OCI-LY1 (cell line): ENCODE results near the gene DHPS.

Experiments
- EZH2 ChIP-seq: fragments of 200-600 bp; sonication (generic), shearing (Covaris generic); IDR thresholded peaks from 2 replicates; pipeline ENCODE4 v1.8.0; 2017; ENCODE audit warnings: borderline replicate concordance, mixed run types, mild to moderate bottlenecking, antibody characterized with exemption, low read length, moderate library complexity, mixed read lengths
- TF ChIP-seq, protein P1 (sequence below): fragments of 200-600 bp; sonication (generic), shearing (Covaris generic); IDR thresholded peaks from 2 replicates; pipeline ENCODE4 v1.5.1; 2017; ENCODE audit warnings: mild to moderate bottlenecking, antibody characterized with exemption, low read length, moderate library complexity, mixed read lengths

DNA sequence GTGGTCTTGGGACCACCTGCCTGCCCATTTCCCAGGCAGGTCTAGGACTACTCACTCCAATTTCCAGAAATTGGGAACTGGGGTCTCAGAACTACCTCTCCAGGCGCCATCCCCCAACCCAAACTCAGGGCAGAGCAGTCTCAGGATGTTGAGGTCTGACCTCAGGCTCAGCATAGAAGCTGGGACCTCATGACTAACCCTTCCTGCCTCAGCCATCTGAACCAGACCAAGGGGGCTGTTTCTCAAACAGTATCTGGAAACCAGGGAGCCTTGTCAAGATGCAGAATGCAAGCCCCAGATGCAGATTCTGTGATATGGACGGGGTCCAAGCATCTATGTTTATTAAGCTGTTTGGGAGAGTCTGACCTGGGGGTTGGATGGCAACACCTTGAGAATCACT is 13.4 kb upstream of the DHPS start:
- TF ChIP-seq, protein P1, sequence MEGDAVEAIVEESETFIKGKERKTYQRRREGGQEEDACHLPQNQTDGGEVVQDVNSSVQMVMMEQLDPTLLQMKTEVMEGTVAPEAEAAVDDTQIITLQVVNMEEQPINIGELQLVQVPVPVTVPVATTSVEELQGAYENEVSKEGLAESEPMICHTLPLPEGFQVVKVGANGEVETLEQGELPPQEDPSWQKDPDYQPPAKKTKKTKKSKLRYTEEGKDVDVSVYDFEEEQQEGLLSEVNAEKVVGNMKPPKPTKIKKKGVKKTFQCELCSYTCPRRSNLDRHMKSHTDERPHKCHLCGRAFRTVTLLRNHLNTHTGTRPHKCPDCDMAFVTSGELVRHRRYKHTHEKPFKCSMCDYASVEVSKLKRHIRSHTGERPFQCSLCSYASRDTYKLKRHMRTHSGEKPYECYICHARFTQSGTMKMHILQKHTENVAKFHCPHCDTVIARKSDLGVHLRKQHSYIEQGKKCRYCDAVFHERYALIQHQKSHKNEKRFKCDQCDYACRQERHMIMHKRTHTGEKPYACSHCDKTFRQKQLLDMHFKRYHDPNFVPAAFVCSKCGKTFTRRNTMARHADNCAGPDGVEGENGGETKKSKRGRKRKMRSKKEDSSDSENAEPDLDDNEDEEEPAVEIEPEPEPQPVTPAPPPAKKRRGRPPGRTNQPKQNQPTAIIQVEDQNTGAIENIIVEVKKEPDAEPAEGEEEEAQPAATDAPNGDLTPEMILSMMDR = no peak
- no peak for TF ChIP-seq EZH2
